ENCODE results near the gene CNTN2.

GRCh38 chr1:205009670-205010069, 33.3 kb upstream of the CNTN2 start:
- TF ChIP-seq TCF7L2 (IDR thresholded peaks at IDR 0.05; ENCODE audit: low read depth, low read length) (no peak), CTCF (IDR thresholded peaks at IDR 0.05) (no peak), REST (IDR thresholded peaks at IDR 0.05; ENCODE audit: insufficient read depth in 1 of 2, low read depth in 2 of 2, low read length in 1 of 2) (no peak), POLR2AphosphoS5 (IDR thresholded peaks at IDR 0.05; ENCODE audit: low read depth, low read length) (no peak), SIN3A (IDR thresholded peaks at IDR 0.05; ENCODE audit: borderline replicate concordance, insufficient read depth, low read depth, low read length) (no peak)

Data from Panc1 (cell line).